Testis (tissue), 3 donors: ENCODE results near the gene GNG13. TPM values are rescaled to one million over a fixed set of nuclear protein-coding genes. Genes with fewer than 3 reads are reported as not detected.

ENCODE experiments used
- DNase-seq: peaks from one replicate; pipeline ENCODE4 v3.0.0-alpha.2; 2019
- H3K27ac ChIP-seq, 2 donors: fragments of 200-600 bp; sonication (generic); one replicate each; pipeline ENCODE4 v1.5.1; 2019
- H3K27me3 ChIP-seq: fragments of 200-600 bp; sonication (generic); one replicate; pipeline ENCODE4 v1.5.1; 2019
- H3K36me3 ChIP-seq: fragments of 200-600 bp; sonication (generic); one replicate; pipeline ENCODE4 v1.5.1; 2017; ENCODE audit warnings: low read depth; ENCODE audit errors: missing control alignments
- H3K4me1 ChIP-seq: fragments of 200-600 bp; sonication (generic); one replicate; pipeline ENCODE4 v1.5.1; 2019
- H3K4me3 ChIP-seq, 2 donors: fragments of 200-600 bp; sonication (generic); one replicate each; pipeline ENCODE4 v1.5.1; 2017 to 2019
- H3K9me3 ChIP-seq: fragments of 200-600 bp; sonication (generic); one replicate; pipeline ENCODE4 v1.5.1; 2017
- POLR2A ChIP-seq: fragments of 450-650 bp; IDR thresholded peaks from one replicate; pipeline ENCODE4 v1.6.1; 2017; ENCODE audit warnings: antibody characterized with exemption, mild to moderate bottlenecking, moderate library complexity
- WGBS, 2 donors: methylation state at CpG; one replicate each; pipeline ENCODE4 v1.1.5; 2018; 5-methylcytosine and 5-hydroxymethylcytosine counted together
- intact Hi-C: fragments of 100-400 bp; cut with DNase I; formaldehyde crosslinking; loops from one replicate; pipeline ENCODE4 v1.15.1; 2023; ENCODE audit warnings: low total_unique reads
- polyA plus RNA-seq: library from polyadenylated mRNA; stranded (reverse); fragments of 350-450 nt; fragmentation: Illumina TruSeq; extraction: RNeasy Lipid Tissue Mini Kit (QIAGEN cat#74804); gene quantifications from one replicate; pipeline ENCODE4 v1.2.3, GENCODE V29; 2014; ENCODE audit warnings: low read depth, low replicate concordance; ENCODE audit not compliant: insufficient read depth
- total RNA-seq, 2 donors: library from RNA; depleted of rRNA; stranded (reverse); fragments of >200 nt; gene quantifications; one replicate each; pipeline ENCODE4 v1.2.3, GENCODE V29; 2016
- TF ChIP-seq, protein P1 (sequence below), 3 experiments: fragments of 450-650 bp in 2 of 3; fragments of 200-600 bp in 1 of 3; sonication (generic) in 1 of 3; IDR thresholded peaks; one replicate each; pipeline ENCODE4 v1.5.1; 2016 to 2019; ENCODE audit warnings: antibody characterized with exemption in 3 of 3, mild to moderate bottlenecking in 2 of 3, moderate library complexity in 1 of 3

The GNG13 gene
- total and polyA plus RNA-seq, 3 donors from 2014 or later: not detected

GRCh38 chr16:815861-816260 is 15.3 kb upstream of the GNG13 start:
- Histone ChIP-seq H3K36me3 (no peaks in the 10 kb centered on the region), H3K4me1 (no peaks in the 10 kb centered on the region), H3K27me3 (no peaks in the 10 kb centered on the region), H3K27ac (no peak overlapping the region), H3K9me3 (no peaks in the 10 kb centered on the region), H3K4me3 (no peak overlapping the region)
- DNase-seq: no peak
- intact Hi-C loops: loop anchor here (10.0 kb wide), 1 partner anchor 239 kb away; no protein-coding TSS in a partner anchor
- 94 to 95% methylated on average over 15 of the region's 15 CpGs for WGBS, 2 donors
- TF ChIP-seq POLR2A: no peak
- TF ChIP-seq, protein P1, sequence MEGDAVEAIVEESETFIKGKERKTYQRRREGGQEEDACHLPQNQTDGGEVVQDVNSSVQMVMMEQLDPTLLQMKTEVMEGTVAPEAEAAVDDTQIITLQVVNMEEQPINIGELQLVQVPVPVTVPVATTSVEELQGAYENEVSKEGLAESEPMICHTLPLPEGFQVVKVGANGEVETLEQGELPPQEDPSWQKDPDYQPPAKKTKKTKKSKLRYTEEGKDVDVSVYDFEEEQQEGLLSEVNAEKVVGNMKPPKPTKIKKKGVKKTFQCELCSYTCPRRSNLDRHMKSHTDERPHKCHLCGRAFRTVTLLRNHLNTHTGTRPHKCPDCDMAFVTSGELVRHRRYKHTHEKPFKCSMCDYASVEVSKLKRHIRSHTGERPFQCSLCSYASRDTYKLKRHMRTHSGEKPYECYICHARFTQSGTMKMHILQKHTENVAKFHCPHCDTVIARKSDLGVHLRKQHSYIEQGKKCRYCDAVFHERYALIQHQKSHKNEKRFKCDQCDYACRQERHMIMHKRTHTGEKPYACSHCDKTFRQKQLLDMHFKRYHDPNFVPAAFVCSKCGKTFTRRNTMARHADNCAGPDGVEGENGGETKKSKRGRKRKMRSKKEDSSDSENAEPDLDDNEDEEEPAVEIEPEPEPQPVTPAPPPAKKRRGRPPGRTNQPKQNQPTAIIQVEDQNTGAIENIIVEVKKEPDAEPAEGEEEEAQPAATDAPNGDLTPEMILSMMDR (IDR thresholded peaks at IDR 0.05): no peak

DNA sequence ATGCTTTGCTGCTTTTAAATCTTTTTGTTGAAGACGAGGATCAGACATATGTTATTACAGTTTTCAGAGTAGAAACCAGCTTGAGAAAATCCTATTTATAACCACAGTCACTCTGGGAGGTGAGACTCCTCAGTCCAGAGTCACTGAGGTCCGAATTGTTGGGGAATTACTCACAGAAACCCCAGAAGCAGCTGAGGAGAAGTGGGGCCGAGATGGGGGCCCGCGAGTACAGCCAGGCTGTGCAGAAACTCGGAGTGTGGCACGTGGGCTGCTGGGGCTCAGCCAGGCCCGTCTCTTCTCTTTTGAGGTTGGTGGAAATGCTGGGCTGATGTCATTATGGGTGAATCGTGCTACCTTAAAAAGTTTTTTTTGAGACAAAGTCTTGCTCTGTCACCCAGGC is 14.4 kb upstream of the GNG13 start:
- H3K4me3 ChIP-seq: no peak overlapping the region
- DNase-seq: no peak
- H3K4me1 ChIP-seq: no peaks in the 10 kb centered on the region
- no peaks in the 10 kb centered on the region for H3K9me3 ChIP-seq
- no peak overlapping the region for H3K27ac ChIP-seq
- intact Hi-C loops: loop anchor here (10.0 kb wide), 1 partner anchor 240 kb away; no protein-coding TSS in a partner anchor
- no peaks in the 10 kb centered on the region for H3K36me3 ChIP-seq
- H3K27me3 ChIP-seq: no peaks in the 10 kb centered on the region
- TF ChIP-seq, protein P1 (IDR thresholded peaks at IDR 0.05): no peak
- TF ChIP-seq POLR2A: no peak
- WGBS, 2 donors: 85 to 88% methylated on average over 9 of the region's 9 CpGs

DNA sequence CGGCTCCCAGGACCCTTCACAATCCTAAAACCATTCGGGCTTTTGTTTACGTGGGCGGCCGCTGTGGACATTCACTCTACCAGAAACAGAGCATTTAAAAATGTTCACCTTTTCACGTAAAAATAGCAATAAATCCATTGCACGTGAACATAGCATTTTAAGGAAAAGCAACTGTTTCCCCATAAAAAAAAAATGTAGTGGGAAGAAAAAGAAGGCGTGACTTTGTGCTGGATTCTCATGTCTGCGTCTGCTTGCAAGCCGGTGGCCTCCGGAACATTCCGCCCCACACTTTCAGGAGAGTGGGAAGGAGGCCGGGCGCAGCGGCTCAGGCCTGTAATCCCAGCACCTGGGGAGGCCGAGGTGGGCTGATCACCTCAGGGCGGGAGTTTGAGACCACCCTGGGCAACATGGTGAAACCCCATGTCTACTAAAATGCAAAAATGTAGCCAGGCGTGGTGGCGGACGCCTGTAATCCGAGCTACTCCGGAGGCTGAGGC is 13.4 kb upstream of the GNG13 start:
- DNase-seq: no peak
- intact Hi-C loops: loop anchor here (10.0 kb wide), 1 partner anchor 241 kb away; no protein-coding TSS in a partner anchor
- H3K4me1 ChIP-seq: no peaks in the 10 kb centered on the region
- no peaks in the 10 kb centered on the region for H3K9me3 ChIP-seq
- no peaks in the 10 kb centered on the region for H3K27me3 ChIP-seq
- WGBS, 2 donors: 35 to 54% methylated on average over 22 of the region's 22 CpGs
- no peak overlapping the region for H3K27ac ChIP-seq
- TF ChIP-seq, protein P1 (IDR thresholded peaks at IDR 0.05): no peak
- no peak for TF ChIP-seq POLR2A
- H3K36me3 ChIP-seq: no peaks in the 10 kb centered on the region
- no peak overlapping the region for H3K4me3 ChIP-seq

GRCh38 chr16:813204-813915 is 12.8 kb upstream of the GNG13 start:
- no peaks in the 10 kb centered on the region for H3K9me3 ChIP-seq
- H3K27ac ChIP-seq: no peak overlapping the region
- peaks cover 3% of the 10 kb centered on the region for H3K4me1 ChIP-seq
- DNase-seq: peak; percentile 50
- 4 to 19% methylated on average over 9 to 42 of the region's 67 CpGs for WGBS, 2 donors
- H3K36me3 ChIP-seq: no peaks in the 10 kb centered on the region
- intact Hi-C loops: loop anchor here (10.0 kb wide), 1 partner anchor 241 kb away; no protein-coding TSS in a partner anchor
- peak overlapping the region in 1 of 2 donors; percentile 17 for H3K4me3 ChIP-seq
- TF ChIP-seq POLR2A: no peak
- TF ChIP-seq, protein P1 (IDR thresholded peaks at IDR 0.05): peak; percentile 53 to 61 (median 55)
- no peaks in the 10 kb centered on the region for H3K27me3 ChIP-seq
